Skeletal muscle tissue (tissue), 4 donors: ENCODE results near the gene ARHGAP32. TPM values are rescaled to one million over a fixed set of nuclear protein-coding genes. Genes with fewer than 3 reads are reported as not detected.

Source experiments
- H3K27ac ChIP-seq: one replicate; pipeline ENCODE4 v1.7.0; 2013; ENCODE audit warnings: mild to moderate bottlenecking, low read depth, low read length, inconsistent platforms
- H3K27me3 ChIP-seq, 3 donors: one replicate each; pipeline ENCODE4 v1.7.0; 2013; ENCODE audit warnings: low read length in 3 of 3; ENCODE audit not compliant: control insufficient read depth in 3 of 3, insufficient read depth in 3 of 3
- H3K36me3 ChIP-seq, 3 donors: one replicate each; pipeline ENCODE4 v1.7.0; 2013; ENCODE audit warnings: low read length in 3 of 3; ENCODE audit not compliant: control insufficient read depth in 3 of 3, insufficient read depth in 3 of 3
- H3K4me1 ChIP-seq, 3 donors: one replicate each; pipeline ENCODE4 v1.7.0; 2013; ENCODE audit warnings: low read length in 3 of 3, mild to moderate bottlenecking in 3 of 3; ENCODE audit not compliant: control insufficient read depth in 3 of 3, insufficient read depth in 3 of 3
- H3K4me3 ChIP-seq, 3 donors: one replicate each; pipeline ENCODE4 v1.7.0; 2013; ENCODE audit warnings: low read length in 3 of 3
- H3K9ac ChIP-seq, 3 donors: one replicate each; pipeline ENCODE4 v1.7.0; 2013; ENCODE audit warnings: low read length in 3 of 3, mild to moderate bottlenecking in 3 of 3, moderate library complexity in 2 of 3, low read depth in 1 of 3
- H3K9me3 ChIP-seq, 3 donors: one replicate each; pipeline ENCODE4 v1.7.0; 2013; ENCODE audit warnings: low read length in 3 of 3; ENCODE audit not compliant: control insufficient read depth in 3 of 3
- total RNA-seq: library from RNA; depleted of rRNA; stranded (reverse); fragments of >200 nt; gene quantifications from one replicate; pipeline ENCODE4 v1.2.3, GENCODE V29; 2014
- donor health status: Osteomylitis.

ARHGAP32 gene
- total RNA-seq, 1 donor from 2014 or later: 23.5 TPM

DNA sequence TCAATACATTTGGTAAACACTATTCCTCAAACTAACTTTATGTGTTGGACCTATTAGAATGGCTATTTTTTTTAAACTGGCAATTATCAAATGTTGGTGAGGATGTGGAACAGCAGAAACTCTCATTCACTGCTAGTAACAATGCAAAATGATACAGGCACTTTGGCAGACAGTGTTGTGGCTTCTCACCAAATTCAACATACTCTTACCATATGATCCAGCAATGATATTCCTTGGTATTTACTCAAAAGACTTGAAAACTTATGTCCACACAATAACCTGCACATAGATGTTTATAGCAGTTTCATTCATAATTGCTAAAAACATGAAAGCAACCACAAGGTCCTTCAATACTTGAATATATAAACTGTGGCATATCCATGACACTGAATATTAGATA lies 136.9 kb downstream of the ARHGAP32 start:
- H3K27me3 ChIP-seq: no peaks in the 10 kb centered on the region

DNA sequence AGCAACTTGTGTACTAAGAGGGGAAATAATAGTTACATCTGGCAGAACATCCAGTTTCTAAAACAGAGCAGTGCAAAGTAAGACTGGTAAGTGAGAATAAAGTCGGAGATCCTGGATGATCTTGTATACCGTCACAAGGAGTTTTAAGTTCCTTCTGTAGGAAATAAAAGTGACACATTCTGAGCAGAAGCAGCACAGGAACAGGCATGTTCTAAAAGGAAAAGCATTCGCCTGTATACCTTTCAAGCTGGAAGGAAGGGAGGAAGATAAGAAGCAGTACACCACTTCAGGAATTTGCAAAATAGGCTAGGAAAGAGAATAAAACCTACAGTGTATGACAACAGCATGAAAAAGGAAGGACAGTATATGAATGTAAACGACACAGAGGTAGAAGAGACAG lies 143.2 kb downstream of the ARHGAP32 start:
- Histone ChIP-seq H3K9ac (no peak overlapping the region), H3K27ac (no peak overlapping the region), H3K9me3 (no peaks in the 10 kb centered on the region), H3K36me3 (no peaks in the 10 kb centered on the region), H3K27me3 (no peaks in the 10 kb centered on the region), H3K4me1 (no peaks in the 10 kb centered on the region), H3K4me3 (no peak overlapping the region)

More for the DNA sequence above, 136.9 kb downstream of the ARHGAP32 start:
- Histone ChIP-seq H3K4me1 (no peaks in the 10 kb centered on the region), H3K9ac (no peak overlapping the region), H3K4me3 (no peak overlapping the region), H3K9me3 (no peaks in the 10 kb centered on the region), H3K36me3 (no peaks in the 10 kb centered on the region), H3K27ac (no peak overlapping the region)

DNA sequence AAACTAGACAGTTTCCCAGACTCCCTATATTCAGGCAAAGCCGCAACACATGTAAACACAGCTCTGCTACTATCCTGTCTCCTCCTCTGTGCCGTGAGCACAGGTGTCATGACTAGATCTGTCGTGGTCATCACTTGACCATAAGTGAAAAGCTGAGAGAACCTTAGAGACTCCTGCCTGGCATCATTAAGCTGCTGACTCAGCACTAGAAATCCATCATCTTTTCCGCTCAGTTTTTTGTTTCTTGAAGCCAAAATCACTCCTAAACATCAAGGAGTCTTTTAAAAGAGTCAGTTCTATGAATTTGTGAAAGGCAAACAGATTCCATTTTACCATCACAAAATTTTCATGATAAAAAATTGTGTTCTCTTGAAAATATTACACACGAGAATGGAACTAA lies 147.0 kb downstream of the ARHGAP32 start:
- Histone ChIP-seq H3K9ac (no peak overlapping the region), H3K4me1 (no peaks in the 10 kb centered on the region), H3K9me3 (no peaks in the 10 kb centered on the region), H3K27me3 (no peaks in the 10 kb centered on the region), H3K4me3 (no peak overlapping the region), H3K27ac (no peak overlapping the region), H3K36me3 (no peaks in the 10 kb centered on the region)

GRCh38 chr11:129042503-129042902 lies 149.6 kb downstream of the ARHGAP32 start:
- H3K4me3 ChIP-seq: no peak overlapping the region
- no peaks in the 10 kb centered on the region for H3K4me1 ChIP-seq
- H3K27me3 ChIP-seq: no peaks in the 10 kb centered on the region
- H3K9me3 ChIP-seq: no peaks in the 10 kb centered on the region
- no peak overlapping the region for H3K9ac ChIP-seq
- H3K36me3 ChIP-seq: no peaks in the 10 kb centered on the region
- H3K27ac ChIP-seq: no peak overlapping the region

- no peaks in the 10 kb centered on the region for H3K36me3 ChIP-seq
- no peaks in the 10 kb centered on the region for H3K9me3 ChIP-seq
- H3K27me3 ChIP-seq: no peaks in the 10 kb centered on the region
- H3K4me1 ChIP-seq: no peaks in the 10 kb centered on the region
- H3K4me3 ChIP-seq: no peak overlapping the region
- no peak overlapping the region for H3K27ac ChIP-seq
- H3K9ac ChIP-seq: no peak overlapping the region
These were observed 150.5 kb downstream of the ARHGAP32 start for GRCh38 chr11:129041611-129042018.

- Histone ChIP-seq H3K27me3 (no peaks in the 10 kb centered on the region), H3K4me3 (no peak overlapping the region), H3K9me3 (no peaks in the 10 kb centered on the region), H3K9ac (no peak overlapping the region), H3K27ac (no peak overlapping the region), H3K4me1 (no peaks in the 10 kb centered on the region), H3K36me3 (no peaks in the 10 kb centered on the region)
These were observed 151.2 kb downstream of the ARHGAP32 start for GRCh38 chr11:129040934-129041333.

- Histone ChIP-seq H3K4me3 (no peak overlapping the region), H3K36me3 (peaks cover 0 to 2% (median 0%) of the 10 kb centered on the region in 3 donors), H3K27ac (no peak overlapping the region), H3K9me3 (no peaks in the 10 kb centered on the region), H3K27me3 (no peaks in the 10 kb centered on the region), H3K9ac (no peak overlapping the region), H3K4me1 (no peaks in the 10 kb centered on the region)
These were observed 156.9 kb downstream of the ARHGAP32 start for GRCh38 chr11:129035244-129035643.

DNA sequence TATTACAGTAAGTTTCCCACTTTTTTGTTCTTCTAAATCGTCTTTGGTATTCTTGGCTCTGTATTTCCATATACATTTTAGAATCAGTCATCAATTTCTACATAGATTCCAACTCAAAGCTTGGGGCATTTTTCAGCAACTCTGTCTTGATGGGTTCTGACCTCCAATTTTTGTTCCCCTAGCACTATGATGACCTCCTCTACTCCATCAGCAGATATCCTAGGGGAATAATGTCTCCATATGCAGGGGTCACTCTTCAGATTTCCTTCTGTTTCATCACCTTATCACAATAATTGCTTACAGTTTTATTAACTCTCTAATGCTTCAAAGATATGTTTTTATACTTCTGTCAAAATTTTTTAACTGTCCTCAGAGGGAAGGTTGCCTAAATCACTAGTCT lies 158.1 kb downstream of the ARHGAP32 start:
- Histone ChIP-seq H3K27ac (no peak overlapping the region), H3K4me3 (no peak overlapping the region), H3K4me1 (no peaks in the 10 kb centered on the region), H3K9ac (no peak overlapping the region), H3K36me3 (peaks cover 0 to 2% (median 0%) of the 10 kb centered on the region in 3 donors), H3K9me3 (no peaks in the 10 kb centered on the region), H3K27me3 (no peaks in the 10 kb centered on the region)

DNA sequence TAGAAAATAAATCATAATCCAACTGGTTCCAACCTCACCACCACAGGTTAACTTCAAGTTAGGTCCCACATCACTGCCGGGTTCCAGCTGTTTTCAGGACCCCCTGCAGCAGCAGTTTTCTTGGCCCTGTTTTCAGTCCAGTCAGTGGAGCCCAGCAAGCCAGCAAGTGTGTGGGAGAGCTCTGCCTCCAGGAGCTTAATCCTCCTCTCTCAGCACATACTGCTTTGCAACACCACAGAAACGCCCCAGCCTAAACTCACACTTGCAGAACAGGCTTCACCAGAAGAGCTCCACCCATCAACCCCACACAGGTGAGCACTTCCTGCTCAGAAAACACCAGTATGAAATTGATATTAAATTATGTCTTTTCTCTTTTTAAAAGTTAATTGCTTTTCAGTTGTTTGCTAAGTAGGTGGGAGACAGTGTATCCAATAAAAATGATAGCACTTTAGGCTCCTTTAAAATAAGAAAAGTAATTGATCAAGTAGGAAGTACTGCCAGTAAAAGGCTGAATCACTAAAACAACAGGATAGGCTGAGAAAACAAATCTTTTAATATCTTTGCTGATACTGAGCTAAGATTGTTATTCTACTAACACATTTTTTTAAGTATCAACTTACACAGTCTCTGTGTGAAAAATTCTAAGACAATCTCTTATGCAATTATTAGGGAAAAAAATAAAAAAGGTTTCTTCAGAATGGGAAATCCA lies 168.0 kb downstream of the ARHGAP32 start:
- no peaks in the 10 kb centered on the region for H3K27me3 ChIP-seq
- no peak overlapping the region for H3K9ac ChIP-seq
- H3K4me1 ChIP-seq: peaks cover 0 to 6% (median 3%) of the 10 kb centered on the region in 3 donors
- H3K27ac ChIP-seq: no peak overlapping the region
- no peak overlapping the region for H3K4me3 ChIP-seq
- no peaks in the 10 kb centered on the region for H3K36me3 ChIP-seq
- no peaks in the 10 kb centered on the region for H3K9me3 ChIP-seq

DNA sequence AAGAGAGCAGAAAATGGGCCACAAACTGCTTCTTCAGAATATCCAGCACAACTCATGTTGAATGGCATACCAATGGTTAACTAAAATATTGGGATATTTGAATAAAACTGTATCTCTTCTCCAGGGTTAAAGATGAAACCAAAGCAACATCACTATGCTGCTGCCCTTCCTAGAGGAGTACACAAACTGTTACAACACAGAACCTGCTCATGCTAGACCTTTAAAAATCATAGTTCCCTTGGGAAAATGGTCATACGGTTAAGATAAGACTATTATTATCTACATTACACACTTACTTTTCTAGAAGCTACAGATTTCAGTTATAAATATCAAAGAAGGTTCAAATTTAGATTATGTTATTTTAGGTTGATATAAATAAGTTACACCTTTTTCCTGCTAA lies 170.8 kb downstream of the ARHGAP32 start:
- H3K27ac ChIP-seq: no peak overlapping the region
- H3K9ac ChIP-seq: no peak overlapping the region
- H3K9me3 ChIP-seq: no peaks in the 10 kb centered on the region
- no peaks in the 10 kb centered on the region for H3K36me3 ChIP-seq
- no peaks in the 10 kb centered on the region for H3K27me3 ChIP-seq
- H3K4me3 ChIP-seq: no peak overlapping the region
- peaks cover 0 to 6% (median 3%) of the 10 kb centered on the region in 3 donors for H3K4me1 ChIP-seq
